Stimulated activated CD8-positive, alpha-beta memory T cell treated with anti-CD3 and anti-CD28 coated beads, Interleukin-15, amount 100 ng/mL, for 4 hours (primary cell): Measurements from ENCODE around the gene LMOD2.

Experiments used
- DNase-seq, 2 donors: peaks; one replicate each; pipeline ENCODE4 v3.0.0-alpha.2; 2020; ENCODE audit warnings: low read depth in 2 of 2

The LMOD2 gene

DNA sequence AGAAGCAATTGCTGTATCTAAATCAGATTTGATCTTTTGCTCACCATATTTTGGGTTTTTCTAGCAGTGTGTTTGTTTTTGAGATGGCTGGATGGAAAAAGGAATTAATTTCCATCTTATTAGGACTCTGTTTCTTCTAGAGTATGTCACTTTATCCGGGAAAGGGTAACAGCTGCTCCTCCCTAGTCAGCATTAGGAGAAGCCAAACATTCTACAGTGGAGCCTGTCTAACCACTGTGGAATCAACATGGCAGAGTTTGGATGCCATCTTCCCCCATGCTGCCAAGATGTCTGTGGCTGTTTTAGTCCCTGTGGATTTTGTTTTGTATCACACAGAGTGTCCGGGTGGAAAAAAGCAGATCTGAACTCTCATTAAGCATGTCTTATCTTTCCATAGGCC, 16.0 kb upstream of the LMOD2 start:
- DNase-seq: no peak

DNA sequence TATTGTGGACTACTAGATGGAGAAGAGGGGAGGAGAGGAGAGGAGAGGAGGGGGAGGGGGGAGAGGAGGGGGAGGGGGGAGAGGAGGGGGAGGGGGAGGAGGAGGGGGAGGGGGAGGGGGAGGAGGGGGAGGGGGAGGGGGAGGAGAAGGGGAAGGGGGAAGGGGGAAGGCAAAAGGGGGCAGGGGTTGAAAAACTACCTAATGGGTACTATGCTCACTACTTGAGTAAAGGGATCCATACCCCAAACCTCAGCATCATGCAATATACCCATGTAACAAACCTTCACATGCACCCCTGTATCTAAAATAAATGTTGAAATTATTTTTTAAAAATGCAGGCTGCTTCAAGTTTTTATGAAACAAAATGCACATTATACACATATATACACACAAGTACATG, 15.1 kb upstream of the LMOD2 start:
- no peak for DNase-seq

DNA sequence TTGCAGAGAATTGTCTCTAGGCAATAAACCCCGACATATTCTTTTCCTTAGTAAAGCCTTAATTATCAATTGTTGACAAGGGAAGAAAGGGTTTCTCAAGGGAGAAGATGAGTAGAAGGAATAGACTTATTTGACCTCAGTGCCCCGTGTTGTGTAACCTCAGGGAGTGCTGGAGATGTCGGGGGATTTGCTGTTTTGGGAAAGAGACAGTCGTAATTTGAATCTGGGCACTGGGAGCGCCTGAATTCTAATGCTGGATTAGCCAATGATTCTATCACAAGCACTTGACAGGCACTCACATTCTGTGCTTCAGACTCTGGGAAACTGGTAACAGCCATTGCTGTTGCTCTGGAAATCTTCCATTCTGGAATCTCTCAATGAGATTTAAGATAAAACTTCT, 13.8 kb upstream of the LMOD2 start:
- DNase-seq: no peak

DNA sequence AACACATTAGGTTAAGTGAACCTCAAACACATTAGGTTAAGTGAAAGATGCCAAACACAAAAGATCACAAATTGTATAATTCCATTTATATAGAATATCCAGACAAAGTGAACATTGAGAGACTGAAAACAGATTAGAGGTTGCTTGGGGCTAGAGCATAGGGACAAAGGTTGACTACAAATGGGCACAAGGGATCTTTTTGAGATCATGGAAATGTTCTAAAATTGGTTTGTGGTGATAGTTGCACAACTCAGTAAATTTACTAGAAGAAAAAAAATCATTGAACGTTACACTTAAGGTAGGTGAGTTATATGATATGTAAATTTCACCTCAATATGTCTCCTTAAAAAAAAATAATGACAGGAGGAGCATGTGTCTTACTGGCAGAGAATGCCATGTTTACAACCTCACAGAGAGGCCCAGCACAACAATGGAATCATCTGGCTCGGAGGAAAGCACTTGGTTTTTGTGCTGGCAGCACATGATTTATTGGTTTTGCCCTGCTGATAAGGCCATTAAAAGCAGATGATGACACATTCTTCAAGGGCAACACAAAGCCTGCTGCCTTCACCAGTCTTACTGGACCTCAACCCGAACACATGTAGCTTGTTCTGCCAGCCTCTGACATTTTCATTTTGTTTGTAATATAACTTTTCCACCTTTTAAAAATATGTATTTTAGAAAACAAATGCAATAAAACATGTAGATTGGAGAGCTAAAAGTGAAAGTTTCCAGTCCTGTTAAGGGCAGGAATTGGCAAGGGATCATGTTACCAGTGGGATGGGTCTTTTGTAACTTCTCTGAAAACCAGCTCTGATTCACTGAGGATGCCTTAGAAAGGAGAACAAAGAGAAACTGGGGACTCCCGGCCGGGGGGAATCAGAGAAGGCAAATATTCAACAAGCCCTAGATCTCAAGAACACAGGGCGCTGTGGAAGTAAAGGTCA, 11.9 kb upstream of the LMOD2 start:
- no peak for DNase-seq

DNA sequence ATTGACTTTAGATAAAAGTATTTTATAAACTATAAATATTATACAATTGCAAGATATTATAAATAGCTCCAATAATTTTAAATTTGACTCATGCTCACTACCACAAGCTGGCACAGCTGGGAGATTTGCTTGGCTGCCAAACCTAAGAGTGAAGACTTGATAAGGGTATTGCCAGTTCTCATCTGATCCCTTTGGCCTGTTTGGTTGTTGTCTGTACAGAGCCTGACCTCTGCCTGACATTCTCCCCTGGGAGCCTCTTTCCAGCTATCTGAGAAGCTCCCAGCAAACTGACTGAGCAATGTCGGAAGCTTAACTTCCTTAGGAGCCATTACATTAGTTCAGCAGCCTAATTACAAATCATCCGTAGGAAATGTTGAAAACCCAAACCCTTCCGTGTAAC, 10.2 kb upstream of the LMOD2 start:
- DNase-seq: no peak

DNA sequence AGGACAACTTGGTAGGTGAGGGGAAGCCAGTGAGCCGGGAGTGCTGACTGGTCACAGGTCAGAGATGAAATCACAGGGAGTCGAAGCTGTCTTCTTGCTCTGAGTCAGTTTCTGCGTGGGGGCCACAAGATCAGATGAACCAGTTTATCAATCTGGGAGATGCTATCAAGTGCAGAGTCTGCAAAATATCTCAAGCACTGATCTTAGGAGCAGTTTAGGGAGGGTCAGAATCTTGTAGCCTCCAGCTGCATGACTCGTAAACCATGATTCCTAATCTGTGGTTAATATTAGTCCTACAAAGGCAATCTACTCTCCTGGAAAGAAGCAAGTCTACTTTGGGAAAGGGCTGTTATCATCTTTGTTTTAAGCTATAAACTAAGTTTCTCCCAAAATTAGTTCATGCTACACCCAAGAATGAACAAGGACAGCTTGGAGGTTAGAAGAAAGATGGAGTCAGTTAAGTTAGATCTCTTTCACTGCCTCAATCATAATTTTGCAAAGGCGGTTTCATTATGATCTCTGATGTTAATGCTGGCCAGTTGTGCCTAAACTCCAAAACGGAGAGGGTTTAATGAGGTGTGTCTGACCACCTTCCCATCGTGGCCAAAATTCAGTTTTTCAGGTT, 8.4 kb upstream of the LMOD2 start:
- DNase-seq: no peak

DNA sequence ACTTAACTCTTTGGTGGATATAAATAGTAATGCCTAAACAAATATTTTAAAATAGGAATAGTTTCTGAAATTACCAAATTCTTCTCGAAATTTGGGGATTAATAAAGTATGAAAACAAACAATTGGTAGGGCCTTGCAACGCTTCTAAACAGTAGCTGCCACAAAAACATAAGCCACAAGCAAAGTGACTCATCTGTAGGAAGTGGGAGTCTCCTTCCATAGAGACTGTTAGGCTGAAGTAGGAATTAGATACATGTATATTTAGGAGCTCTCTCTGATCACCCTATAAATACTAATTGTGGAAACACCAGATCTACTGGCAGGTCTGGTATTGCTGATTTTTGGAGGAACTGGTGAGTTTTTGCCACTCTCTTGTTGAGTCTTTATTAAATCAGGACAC, 5.7 kb upstream of the LMOD2 start:
- DNase-seq: no peak

DNA sequence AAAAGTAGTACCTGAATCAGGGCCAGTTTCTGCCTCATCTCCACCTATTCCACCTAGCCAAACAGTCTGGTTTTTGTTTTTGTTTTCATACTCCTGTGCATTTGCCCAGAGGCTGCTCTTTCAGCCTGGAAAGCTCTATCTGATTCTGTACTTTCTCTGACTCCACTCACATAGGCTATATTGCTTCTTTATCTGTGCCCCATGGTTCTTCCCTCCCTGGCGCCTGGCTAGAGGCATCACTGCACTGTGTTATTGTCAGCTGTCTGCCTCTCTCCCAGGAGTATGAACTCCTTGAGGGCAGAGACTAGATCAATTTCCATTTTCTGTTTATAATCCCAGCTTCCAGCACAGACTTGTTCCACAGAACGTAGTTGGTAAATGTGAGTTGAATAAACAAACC, 5.1 kb upstream of the LMOD2 start:
- no peak for DNase-seq

DNA sequence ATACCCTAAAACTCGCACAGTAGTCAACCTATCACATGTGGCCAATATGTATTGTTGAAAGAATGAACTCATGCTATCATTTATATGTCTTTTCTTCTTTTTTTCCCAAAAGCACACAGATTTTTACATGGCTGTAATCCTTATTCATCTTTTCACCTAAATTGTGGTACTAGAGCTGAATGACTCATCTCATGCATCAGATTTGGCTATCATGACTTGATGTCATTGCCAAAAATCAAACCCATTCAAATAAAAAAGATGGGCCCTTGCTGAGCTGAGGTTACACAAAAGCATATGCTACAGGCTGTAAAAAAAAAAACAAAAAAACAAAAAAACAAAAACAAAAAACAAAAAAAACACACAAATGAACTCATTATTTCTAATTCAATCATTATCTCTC, 3.3 kb upstream of the LMOD2 start:
- DNase-seq: no peak

DNA sequence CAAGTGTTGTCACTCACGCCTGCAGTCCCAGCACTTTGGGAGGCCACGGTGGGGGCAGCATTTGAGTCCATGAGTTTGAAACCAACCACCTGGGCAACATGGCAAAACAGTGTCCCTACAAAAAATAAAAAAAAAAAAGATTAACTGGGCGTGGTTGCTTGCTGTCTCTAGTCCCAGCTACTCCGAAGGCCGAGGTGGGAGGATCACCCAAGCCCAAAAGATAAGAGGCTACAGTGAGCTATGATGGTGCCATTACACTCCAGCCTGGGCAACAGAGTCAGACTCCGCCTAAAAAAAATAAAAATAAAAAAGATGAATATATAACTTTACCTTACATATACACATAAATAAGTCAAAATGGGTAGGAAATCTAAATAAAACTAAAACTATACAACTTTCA, 2.5 kb upstream of the LMOD2 start:
- no peak for DNase-seq

DNA sequence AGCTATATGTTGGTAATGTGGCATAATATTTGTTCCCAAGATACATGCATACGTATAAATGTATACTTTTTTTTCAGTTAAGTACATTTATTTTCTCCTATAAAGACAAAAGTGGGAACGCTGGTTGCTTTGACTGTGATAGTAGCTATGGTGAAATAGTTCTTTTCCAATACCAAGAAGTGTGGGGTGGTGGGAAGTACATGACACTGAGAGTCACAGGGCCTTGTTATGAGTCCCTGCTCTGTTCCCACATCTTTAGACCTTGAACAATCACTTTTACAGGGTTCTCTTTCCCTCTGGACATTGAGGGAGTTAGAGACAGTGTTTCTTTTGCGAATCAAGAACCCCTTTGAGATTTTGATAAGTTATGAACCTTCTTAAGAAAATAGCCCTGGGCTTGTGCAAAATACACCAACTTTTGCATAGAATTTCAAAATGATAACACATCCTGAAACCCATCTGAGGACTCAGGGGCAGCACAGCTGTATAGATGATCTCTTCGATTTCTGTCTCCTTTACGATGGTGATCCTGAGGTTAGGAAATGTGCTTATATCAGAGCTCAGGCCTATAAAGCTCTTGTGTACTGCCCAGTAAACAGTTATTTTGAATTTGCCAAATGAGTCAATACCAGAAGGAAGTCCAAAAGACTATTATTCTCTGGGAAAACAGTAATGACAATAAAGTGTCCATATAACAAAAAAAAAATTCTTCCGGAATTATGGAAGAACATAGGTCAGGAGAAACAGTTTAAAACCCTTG, 1.1 kb downstream of the LMOD2 start:
- no peak for DNase-seq

DNA sequence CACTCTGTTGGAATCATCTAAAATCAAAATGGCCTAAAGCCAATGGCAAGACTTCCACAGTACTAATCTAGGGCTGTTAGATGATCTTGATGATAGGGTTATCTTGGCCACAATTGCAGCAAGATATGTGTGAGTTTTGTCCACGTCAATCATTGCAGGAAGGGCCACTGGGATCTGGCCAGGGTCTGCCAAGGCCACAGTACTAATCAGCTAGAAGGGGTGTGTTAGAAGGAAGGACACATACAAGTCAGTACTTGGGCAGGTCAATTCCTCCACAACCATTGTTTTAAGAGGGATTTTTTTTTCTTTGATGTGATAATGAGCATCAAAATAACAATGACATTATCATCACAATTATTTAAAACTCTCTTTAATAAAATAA, 1.6 kb downstream of the LMOD2 start:
- DNase-seq: no peak

DNA sequence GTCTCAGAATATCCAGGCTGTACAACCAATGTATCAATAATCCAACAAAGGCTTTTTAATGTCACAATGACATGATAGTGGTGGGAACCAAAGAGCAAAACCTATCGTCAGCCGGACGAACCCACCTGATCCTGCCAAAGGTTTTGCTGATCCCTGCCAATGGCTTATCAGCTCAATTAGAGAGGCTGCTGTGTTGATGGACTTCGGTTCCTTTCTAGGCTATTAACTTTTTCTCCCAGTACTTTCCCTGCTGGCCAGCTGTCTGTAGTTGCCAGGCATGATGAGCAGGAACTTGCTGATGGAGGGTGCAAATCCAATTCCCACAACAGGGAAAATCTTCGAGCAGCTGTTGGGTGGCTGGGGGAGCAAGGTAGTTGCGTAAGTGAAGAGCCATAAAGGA, 2.4 kb downstream of the LMOD2 start:
- DNase-seq: no peak

DNA sequence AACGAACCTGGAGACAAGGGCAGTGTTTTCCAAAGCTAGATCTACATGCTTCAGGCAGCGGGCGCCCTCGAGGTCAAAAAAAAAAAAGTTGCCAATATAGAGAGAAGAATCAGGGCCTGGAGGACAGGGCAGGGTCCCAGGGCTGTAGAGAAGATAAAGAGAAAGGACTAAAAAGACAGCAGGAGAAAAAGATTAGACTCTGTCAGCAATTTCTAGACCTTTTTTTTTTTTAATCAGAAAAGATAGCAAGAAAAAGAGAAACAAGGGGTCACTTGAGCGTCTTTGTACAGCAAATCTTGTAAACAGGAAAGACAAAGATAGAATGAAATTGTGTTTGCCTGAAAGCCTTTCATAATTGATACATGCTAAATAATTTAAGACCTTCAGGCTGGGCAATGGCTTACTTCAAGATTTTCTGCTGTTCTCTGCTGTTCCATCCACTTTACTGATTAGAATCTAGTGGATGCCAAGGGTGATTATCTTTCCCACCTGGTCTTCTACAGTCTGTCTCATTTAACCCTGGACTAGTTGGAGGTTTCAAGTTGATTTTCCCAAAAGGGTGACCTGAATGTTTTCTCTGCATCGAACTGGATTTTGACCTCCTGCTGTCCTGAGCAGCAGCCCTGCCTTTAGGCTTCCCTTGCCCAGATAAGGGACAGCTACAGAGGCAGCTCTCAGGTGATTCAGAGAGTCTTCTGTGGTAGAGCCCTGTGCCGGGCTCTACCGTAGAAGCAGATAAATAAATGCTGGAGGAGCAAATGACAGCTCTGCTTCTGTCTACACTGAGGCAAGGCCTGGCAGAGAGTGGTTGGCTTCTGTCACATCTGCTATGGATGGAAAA, 5.1 kb downstream of the LMOD2 start:
- DNase-seq: no peak

DNA sequence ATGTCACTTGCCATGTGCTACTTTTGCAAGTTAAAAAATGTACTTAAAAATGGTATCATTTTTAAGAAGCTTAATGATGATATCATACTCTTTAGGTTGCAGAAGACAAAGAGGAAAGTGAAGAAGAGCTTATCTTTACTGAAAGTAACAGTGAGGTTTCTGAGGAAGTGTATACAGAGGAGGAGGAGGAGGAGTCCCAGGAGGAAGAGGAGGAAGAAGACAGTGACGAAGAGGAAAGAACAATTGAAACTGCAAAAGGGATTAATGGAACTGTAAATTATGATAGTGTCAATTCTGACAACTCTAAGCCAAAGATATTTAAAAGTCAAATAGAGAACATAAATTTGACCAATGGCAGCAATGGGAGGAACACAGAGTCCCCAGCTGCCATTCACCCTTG, 6.1 kb downstream of the LMOD2 start:
- DNase-seq: no peak

DNA sequence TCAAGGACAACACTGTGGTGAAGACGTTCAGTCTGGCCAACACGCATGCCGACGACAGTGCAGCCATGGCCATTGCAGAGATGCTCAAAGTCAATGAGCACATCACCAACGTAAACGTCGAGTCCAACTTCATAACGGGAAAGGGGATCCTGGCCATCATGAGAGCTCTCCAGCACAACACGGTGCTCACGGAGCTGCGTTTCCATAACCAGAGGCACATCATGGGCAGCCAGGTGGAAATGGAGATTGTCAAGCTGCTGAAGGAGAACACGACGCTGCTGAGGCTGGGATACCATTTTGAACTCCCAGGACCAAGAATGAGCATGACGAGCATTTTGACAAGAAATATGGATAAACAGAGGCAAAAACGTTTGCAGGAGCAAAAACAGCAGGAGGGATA, 6.6 kb downstream of the LMOD2 start:
- DNase-seq: no peak

DNA sequence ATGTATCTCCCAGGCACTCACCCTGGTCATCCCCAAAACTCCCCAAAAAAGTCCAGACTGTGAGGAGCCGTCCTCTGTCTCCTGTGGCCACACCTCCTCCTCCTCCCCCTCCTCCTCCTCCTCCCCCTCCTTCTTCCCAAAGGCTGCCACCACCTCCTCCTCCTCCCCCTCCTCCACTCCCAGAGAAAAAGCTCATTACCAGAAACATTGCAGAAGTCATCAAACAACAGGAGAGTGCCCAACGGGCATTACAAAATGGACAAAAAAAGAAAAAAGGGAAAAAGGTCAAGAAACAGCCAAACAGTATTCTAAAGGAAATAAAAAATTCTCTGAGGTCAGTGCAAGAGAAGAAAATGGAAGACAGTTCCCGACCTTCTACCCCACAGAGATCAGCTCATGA, 7.1 kb downstream of the LMOD2 start:
- DNase-seq: no peak

DNA sequence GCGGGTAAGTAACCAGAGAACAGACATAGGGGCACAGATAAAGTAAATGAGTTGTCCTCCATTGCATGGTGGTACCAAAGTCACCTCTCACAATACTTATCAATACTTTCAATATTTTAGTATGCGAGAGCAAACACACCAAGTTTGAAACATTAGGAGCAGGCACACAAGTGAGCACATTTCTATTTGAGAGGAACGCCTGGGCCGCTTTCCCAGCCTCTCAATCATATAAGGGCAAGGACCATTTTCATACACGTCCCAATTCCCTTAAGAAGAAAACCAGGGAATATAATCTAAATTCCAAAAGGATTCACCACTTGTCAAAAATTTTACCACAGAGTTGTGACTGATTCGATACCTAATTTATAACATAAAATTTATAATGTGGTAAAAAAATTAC, 7.5 kb downstream of the LMOD2 start:
- DNase-seq: no peak

DNA sequence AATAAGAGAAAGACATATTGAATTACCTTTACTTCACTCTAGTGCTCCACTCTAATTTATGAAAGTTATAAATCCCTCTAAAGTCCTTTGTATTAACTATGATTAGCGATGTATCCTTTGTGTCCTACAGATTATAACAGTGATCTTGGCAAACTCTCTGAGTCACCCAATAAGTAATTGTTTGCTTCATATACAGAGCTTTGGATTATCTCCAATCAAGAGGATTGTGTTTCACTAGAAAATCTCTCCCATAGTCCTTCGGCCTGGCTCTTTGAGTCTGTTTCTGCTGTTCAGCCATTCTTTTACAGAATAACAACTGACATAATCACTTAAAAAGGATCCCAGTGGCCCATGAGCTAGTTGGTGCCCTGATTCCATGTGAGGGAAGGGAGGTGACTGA, 9.5 kb downstream of the LMOD2 start:
- no peak for DNase-seq

DNA sequence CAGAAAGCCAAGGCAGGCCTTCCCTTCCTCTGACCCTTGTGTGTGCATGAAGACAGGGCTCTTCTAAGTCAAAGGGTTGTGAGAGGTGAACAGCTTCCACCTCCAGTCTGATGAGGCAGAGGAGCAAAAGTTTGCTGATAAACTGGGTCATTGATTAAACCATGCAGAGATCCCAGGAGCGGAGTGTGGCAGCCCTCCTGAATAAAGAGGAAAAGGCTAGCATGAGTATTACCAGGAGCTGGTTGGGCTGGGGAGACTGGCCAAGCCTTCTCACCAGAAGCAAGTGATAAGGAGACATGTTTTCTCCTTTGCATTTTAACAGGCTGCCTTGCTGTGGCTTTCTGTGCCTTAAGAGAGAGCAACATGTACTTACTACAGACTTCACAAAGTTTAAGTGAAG, 10.2 kb downstream of the LMOD2 start:
- no peak for DNase-seq

DNA sequence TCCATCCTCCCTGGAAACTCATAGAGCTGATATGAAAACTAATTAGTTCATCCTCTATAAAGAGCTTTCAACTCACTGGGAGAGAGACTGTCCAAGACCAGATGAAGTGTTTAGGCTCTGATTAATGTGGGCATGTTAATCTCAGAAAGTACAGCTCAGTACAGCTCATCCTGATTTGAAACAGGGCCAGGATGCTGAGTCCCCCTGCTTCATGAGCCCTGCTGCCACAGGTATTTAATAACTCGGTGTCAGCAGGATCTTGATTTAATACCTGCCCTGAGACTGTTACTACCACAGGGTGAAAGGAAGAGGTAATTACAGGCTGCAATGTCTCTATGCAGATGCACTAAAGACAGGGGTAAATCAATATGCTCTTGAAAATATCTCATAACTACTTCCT, 10.8 kb downstream of the LMOD2 start:
- DNase-seq: no peak

DNA sequence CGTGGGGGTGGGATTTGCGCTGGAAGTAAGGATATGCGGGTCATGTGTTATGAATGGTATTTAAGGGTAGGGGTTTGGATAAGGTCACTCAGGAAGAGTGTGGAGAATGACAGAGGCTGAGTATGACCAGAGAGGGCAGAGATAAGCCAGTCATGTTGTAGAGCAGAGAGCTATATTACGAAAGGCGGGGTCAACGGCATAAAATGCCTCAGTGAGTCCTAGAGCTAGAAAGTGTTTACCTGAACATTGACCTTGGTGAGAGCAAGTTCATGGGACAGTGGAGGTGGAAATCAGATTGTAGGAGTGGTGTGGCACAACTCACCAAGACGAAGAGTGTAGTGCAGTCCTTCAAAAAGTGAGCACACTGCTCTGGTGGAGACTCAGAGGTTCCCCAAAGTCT, 13.8 kb downstream of the LMOD2 start:
- DNase-seq: no peak
